Skeletal muscle satellite cell (primary cell): Measurements from ENCODE around the gene ARHGAP15.
A peak's percentile ranks its signal among the peaks of the same experiment; 100 is the strongest.

Experiments
- H3K27me3 ChIP-seq: 2 replicates; pipeline ENCODE4 v1.7.0; 2013; ENCODE audit warnings: low read length; ENCODE audit not compliant: control insufficient read depth, insufficient read depth
- H3K36me3 ChIP-seq: 2 replicates; pipeline ENCODE4 v1.7.0; 2013; ENCODE audit warnings: mild to moderate bottlenecking, control low read depth, low read length; ENCODE audit not compliant: insufficient read depth
- H3K4me1 ChIP-seq: 2 replicates; pipeline ENCODE4 v1.7.0; 2013; ENCODE audit warnings: low read length; ENCODE audit not compliant: control insufficient read depth, insufficient read depth
- H3K4me2 ChIP-seq: 2 replicates; pipeline ENCODE4 v1.7.0; 2013; ENCODE audit warnings: mild to moderate bottlenecking, low read length
- H3K4me3 ChIP-seq: 2 replicates; pipeline ENCODE4 v1.7.0; 2013; ENCODE audit warnings: low read length
- H3K9ac ChIP-seq: 2 replicates; pipeline ENCODE4 v1.7.0; 2013; ENCODE audit warnings: mild to moderate bottlenecking, low read depth, low read length, moderate library complexity
- H3K9me3 ChIP-seq: replicated peaks from 2 replicates; pipeline ENCODE4 v1.7.0; 2013; ENCODE audit warnings: mild to moderate bottlenecking, control low read depth, low read length

ARHGAP15 gene

DNA sequence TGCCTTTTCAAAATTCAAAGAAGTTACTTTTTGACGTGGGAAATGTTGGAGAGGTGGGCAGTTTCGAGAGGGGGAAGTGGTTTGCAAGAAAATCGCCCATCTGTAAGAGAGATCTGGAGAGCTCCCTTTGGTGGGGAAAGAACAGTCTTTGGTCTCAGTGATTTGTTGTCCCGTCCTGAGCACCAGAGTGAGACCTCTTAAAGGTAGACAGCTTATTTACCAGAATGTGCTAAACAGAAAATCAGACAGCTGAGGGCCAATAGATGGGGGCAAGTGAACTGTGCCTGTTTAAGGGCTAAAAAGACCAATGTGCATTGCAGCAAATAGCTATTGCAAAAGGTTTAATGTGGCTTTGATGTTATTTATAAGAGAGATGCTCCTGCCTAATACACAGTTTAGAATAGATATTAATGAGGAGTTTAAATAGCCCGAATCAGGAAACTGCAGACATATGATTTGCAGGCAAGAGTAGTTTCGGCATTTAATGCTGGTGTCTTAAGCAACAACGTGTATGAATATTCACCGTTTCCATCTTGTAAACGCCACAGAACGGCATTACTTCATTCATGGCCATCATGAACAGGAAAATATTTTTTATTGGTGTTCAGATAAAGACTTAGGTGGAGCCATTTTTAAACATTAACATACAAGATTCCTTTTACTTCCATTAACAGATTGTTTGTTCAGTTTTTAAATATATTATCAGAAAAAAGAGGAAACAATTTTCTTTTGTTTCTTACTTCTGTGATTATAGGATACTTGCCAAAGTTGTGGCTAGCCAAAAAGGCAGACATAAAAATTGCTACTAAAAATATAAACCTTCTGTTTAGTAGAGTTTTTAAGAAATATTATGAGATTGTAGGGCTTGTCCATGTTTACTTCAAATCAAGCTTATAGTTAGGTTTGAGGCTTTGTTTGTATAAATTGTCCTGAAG is 29.6 kb downstream of the ARHGAP15 start:
- Histone ChIP-seq H3K27me3 (peaks cover 5% of the 10 kb centered on the region), H3K4me1 (no peaks in the 10 kb centered on the region), H3K9ac (no peak overlapping the region)

DNA sequence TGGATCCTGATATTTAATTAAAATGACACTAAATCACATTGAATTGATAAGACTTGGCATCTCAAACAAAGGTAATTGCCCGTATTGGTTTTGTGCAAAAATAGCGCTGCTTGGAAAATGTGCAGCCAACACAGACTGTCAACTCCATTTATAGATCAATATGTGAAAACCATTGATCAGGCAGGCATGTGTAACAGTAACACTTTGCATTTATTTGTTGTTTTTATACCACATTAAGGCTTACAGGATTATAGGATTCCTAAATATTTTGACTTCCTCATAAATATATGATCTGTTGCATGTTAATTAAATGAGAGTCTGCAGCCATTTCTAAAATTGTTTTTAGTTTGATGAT is 30.2 kb downstream of the ARHGAP15 start:
- peaks cover 8% of the 10 kb centered on the region for H3K27me3 ChIP-seq
- H3K4me2 ChIP-seq: no peak overlapping the region
- H3K4me3 ChIP-seq: no peak overlapping the region
- no peak overlapping the region for H3K9ac ChIP-seq
- no peaks in the 10 kb centered on the region for H3K36me3 ChIP-seq
- no peaks in the 10 kb centered on the region for H3K4me1 ChIP-seq
- H3K9me3 ChIP-seq: no peaks in the 10 kb centered on the region

More for the DNA sequence above, 29.6 kb downstream of the ARHGAP15 start:
- no peak overlapping the region for H3K4me2 ChIP-seq
- no peak overlapping the region for H3K4me3 ChIP-seq
- no peaks in the 10 kb centered on the region for H3K36me3 ChIP-seq
- H3K9me3 ChIP-seq: no peaks in the 10 kb centered on the region

DNA sequence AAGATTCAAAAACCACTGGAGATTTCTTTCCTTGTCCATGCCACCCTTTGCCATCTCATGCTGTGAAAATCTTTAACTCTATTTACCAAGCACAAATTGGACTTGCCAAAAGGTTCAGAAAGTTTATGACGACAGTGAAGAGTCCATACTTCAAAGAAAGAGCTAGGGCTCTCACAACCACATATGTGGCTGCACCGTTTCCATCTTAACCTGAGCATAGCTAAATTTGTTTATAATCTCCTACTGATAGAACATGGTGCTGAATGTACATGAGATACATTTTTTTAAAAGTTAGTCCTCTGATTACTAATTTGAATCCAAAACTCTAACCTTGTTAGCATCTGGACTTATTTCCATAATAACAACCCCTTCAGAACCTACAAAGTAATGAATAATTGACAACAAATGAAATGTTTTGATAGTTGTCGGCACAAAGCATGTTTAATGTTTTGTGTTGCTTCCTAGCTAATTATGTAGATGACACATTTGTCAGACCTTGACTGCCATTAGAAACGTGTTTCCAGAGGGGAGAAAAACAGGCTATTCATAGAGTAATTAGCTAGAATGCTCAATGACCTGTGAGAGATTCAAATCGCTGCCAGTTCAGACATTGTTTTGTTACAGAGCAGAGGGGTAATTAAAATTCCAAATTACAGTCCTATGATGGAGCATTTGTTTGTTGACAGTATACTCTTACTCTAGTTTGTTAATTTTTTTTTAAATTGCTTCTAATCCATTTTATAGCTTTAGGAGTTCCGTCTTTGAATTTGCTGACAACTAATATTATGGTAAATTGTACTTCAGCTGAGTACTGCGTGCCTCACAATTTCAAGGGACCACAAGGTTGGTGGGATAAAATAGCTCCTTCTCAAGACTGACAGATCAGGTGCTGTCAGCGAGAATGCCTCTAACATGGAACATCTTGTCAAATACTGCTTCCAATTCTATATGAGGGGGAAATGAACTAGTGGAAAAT is 31.8 kb downstream of the ARHGAP15 start:
- no peaks in the 10 kb centered on the region for H3K36me3 ChIP-seq

DNA sequence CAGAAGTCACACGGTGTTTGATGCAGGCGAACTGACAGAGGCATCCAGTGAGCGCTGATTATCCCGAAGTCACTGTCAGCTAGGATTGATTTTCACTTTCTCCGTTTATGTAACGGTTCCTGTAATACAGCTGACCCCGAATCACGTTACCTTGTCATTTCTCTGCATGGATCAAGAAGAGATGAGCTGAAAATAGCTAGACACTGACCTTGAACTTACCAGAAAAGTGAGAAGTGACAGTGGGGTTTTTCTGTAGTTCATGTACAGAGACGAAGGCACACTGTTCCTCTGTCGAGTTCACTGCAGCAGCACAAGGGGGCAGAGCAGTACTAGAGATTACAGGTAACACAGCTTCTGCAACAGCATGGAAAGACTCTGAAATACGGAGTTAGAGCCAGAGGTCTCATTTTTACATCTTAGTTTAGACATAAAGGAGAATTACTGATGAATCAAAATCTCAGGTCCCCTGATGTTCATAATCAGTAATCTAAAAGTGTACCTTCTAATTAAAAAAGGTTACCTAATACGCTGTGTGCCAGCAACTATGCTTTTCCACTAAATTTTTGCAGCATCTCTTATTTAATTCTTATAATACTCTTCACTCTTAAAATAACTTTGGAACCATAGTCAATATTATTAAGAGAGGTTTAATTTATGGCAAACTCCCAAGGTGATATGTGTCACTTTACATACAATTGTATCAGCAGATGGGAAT is 33.1 kb downstream of the ARHGAP15 start:
- H3K4me1 ChIP-seq: no peaks in the 10 kb centered on the region
- no peaks in the 10 kb centered on the region for H3K36me3 ChIP-seq
- H3K4me3 ChIP-seq: no peak overlapping the region
- no peaks in the 10 kb centered on the region for H3K9me3 ChIP-seq
- peaks cover 8% of the 10 kb centered on the region for H3K27me3 ChIP-seq
- H3K4me2 ChIP-seq: peak overlapping the region; percentile 33
- H3K9ac ChIP-seq: no peak overlapping the region

More for the DNA sequence above, 31.8 kb downstream of the ARHGAP15 start:
- Histone ChIP-seq H3K4me2 (no peak overlapping the region), H3K4me3 (no peak overlapping the region), H3K9ac (no peak overlapping the region), H3K4me1 (no peaks in the 10 kb centered on the region), H3K9me3 (no peaks in the 10 kb centered on the region), H3K27me3 (peaks cover 8% of the 10 kb centered on the region)

DNA sequence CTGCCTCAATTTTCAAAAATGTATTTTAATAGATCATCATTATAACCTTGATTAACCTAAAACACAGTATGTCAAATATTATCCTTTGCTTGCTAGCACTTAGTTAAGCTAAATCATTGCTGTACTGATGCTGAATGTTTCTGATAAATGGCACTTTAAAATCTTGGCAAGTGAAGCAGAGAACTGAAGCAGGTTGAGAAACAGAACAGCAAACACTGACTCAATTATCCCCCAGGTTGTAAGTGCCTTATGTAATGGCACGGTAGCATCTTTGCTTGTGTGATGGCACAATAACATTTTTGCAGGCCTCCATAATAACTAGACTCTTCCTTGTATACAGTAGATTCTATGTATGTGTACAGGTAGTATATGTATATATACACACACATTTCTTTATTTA is 33.8 kb downstream of the ARHGAP15 start:
- Histone ChIP-seq H3K9ac (no peak overlapping the region), H3K9me3 (no peaks in the 10 kb centered on the region), H3K4me1 (no peaks in the 10 kb centered on the region)

DNA sequence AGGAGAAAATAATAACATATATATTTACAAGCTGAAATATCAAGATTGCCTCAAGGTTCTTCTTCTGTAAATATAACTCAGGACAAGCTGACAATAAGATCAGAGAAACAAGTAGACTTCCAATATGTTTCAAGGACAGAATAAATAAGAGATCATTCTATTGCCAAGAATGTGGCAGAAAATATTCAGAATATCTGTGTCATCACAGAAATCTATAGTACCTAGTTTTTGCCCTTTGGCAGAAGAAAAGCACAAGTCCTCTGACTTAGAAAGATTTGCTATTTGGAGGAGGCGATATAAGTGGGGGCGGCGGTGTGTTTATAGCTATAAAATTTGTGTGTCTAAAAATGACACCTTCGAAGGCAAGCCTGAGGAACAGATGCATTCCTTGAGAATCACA is 34.3 kb downstream of the ARHGAP15 start:
- Histone ChIP-seq H3K9ac (no peak overlapping the region), H3K4me1 (no peaks in the 10 kb centered on the region)

More for the DNA sequence above, 33.8 kb downstream of the ARHGAP15 start:
- Histone ChIP-seq H3K36me3 (no peaks in the 10 kb centered on the region), H3K4me3 (no peak overlapping the region), H3K27me3 (peaks cover 8% of the 10 kb centered on the region), H3K4me2 (no peak overlapping the region)

DNA sequence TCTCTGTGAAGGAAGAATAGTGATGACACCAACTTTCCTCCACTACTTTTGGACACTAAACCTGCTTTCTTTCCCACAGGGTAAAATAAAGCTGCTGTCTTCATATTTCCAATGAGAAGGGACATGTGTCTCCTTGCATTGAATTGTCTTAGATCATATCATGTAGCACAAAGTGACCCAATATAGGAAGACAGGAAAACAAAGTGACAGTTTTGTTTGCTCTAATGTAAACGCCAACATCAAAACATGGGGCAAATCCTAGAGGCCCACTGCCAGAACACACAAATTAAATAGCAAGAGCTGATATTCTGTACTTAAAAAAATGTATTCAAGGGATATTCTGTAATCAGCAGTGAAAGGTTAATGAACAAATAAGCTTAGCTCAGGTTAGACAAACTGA is 36.1 kb downstream of the ARHGAP15 start:
- Histone ChIP-seq H3K9ac (no peak overlapping the region), H3K4me3 (no peak overlapping the region), H3K9me3 (no peaks in the 10 kb centered on the region), H3K27me3 (peaks cover 8% of the 10 kb centered on the region), H3K4me2 (no peak overlapping the region), H3K4me1 (no peaks in the 10 kb centered on the region), H3K36me3 (no peaks in the 10 kb centered on the region)

More for the DNA sequence above, 34.3 kb downstream of the ARHGAP15 start:
- Histone ChIP-seq H3K9me3 (no peaks in the 10 kb centered on the region), H3K27me3 (peaks cover 8% of the 10 kb centered on the region), H3K4me3 (no peak overlapping the region), H3K4me2 (no peak overlapping the region), H3K36me3 (no peaks in the 10 kb centered on the region)

DNA sequence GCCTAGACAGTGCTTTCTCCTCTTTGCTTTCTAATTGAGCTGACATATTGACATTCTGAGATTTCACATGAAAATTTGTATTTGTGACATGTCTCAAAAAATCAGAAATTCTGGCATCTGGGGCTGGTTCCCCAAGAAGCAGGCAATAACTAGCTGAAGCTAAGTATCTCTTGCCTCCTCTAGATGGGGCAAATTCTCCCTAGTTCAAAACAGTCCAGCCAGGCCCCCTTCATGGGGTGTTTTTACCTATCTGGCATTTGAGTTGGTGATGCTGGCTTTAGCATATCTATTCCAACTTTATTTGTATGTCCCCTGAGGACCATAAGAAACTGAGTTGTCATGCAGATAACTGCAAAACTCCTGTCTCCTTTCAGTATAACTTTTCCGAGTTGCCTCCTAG is 39.9 kb downstream of the ARHGAP15 start:
- Histone ChIP-seq H3K4me1 (no peaks in the 10 kb centered on the region), H3K4me2 (no peak overlapping the region), H3K4me3 (no peak overlapping the region), H3K9ac (no peak overlapping the region), H3K9me3 (no peaks in the 10 kb centered on the region), H3K36me3 (no peaks in the 10 kb centered on the region), H3K27me3 (peaks cover 3% of the 10 kb centered on the region)

DNA sequence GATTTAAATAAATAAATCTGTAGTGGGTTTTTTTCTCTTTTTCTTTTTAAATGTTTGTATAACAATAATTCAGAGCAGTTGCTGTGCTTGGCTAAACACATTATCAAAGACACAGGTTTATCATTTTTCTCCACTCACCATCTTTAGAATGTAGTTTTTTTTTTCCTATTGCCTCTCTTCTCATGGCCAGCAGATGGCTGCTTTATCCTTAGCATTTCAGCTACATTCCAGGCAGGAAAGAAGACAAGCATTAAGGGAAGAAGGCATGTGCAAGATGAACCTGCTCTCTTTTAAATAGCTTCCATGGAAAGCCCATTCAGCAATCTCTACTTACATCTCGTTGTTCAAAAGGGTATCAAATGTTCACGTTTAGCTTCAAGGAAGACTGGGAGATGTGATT is 42.6 kb downstream of the ARHGAP15 start:
- Histone ChIP-seq H3K4me2 (no peak overlapping the region), H3K36me3 (no peaks in the 10 kb centered on the region), H3K9me3 (no peaks in the 10 kb centered on the region), H3K9ac (no peak overlapping the region), H3K4me1 (no peaks in the 10 kb centered on the region), H3K27me3 (no peaks in the 10 kb centered on the region), H3K4me3 (no peak overlapping the region)

DNA sequence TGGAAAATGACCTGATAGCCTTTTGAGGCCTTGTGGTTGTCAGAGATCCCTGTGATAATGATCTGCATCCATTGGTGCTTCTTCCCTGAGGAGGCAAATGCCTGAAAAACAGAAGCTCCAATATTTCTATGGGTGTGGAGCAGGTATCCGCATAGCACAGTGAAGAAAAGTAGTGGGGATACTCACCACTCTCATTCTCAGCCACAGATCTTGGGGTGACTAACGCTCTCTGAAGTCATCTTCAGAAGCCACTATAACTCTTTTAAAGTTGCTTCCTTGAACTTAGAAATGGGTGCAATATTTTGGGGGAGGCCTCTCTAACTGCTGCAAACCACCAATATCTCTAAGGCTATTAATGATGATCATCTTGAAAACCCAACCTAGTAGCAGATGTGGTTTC is 46.2 kb downstream of the ARHGAP15 start:
- no peak overlapping the region for H3K4me3 ChIP-seq
- no peaks in the 10 kb centered on the region for H3K4me1 ChIP-seq
- no peak overlapping the region for H3K9ac ChIP-seq
- no peaks in the 10 kb centered on the region for H3K36me3 ChIP-seq
- H3K9me3 ChIP-seq: no peaks in the 10 kb centered on the region
- no peaks in the 10 kb centered on the region for H3K27me3 ChIP-seq
- H3K4me2 ChIP-seq: no peak overlapping the region

DNA sequence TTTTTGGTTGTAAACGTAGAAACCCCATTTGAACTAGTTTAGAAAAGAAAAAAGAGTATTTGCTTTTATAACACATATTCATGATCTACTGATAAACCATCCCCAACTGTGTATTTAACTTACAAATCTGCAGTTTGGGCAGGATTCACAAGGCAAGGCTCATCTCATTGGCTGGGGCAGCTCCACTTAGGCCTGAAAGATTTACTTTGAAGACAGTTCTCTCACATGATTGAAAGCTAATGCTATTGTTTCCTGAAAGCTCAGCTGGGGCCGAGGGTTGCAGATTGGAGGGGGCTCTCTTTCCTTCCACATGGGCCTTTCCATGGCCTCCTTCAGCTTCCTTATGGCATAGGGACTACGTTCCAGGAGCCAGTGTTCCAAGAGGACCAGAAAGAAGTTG is 47.4 kb downstream of the ARHGAP15 start:
- Histone ChIP-seq H3K4me3 (no peak overlapping the region), H3K4me2 (no peak overlapping the region), H3K36me3 (no peaks in the 10 kb centered on the region), H3K9ac (no peak overlapping the region), H3K27me3 (no peaks in the 10 kb centered on the region), H3K4me1 (no peaks in the 10 kb centered on the region), H3K9me3 (no peaks in the 10 kb centered on the region)
